Measurements from ENCODE around the gene CDH23.

- TF ChIP-seq, protein P1, sequence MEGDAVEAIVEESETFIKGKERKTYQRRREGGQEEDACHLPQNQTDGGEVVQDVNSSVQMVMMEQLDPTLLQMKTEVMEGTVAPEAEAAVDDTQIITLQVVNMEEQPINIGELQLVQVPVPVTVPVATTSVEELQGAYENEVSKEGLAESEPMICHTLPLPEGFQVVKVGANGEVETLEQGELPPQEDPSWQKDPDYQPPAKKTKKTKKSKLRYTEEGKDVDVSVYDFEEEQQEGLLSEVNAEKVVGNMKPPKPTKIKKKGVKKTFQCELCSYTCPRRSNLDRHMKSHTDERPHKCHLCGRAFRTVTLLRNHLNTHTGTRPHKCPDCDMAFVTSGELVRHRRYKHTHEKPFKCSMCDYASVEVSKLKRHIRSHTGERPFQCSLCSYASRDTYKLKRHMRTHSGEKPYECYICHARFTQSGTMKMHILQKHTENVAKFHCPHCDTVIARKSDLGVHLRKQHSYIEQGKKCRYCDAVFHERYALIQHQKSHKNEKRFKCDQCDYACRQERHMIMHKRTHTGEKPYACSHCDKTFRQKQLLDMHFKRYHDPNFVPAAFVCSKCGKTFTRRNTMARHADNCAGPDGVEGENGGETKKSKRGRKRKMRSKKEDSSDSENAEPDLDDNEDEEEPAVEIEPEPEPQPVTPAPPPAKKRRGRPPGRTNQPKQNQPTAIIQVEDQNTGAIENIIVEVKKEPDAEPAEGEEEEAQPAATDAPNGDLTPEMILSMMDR (conservative IDR thresholded peaks at IDR 0.05; ENCODE audit: low read depth, low read length) = no peak; the same call in 1 of the 2 replicates
- TF ChIP-seq EZH2phosphoT487 (IDR thresholded peaks at IDR 0.05; ENCODE audit: borderline replicate concordance, low read length) (no peak), EZH2 (IDR thresholded peaks at IDR 0.05; ENCODE audit: low read length, unreplicated experiment) (no peak)
These were observed 125.9 kb downstream of the CDH23 start for GRCh38 chr10:71522442-71523144.
